Esophagus squamous epithelium (tissue), 4 donors: ENCODE measurements around the gene THBS3.

Experiments used
- POLR2A ChIP-seq, 4 donors: fragments of 450-650 bp; IDR thresholded peaks; one replicate each; pipeline ENCODE4 v1.6.1; 2017; ENCODE audit warnings: antibody characterized with exemption in 4 of 4, mild to moderate bottlenecking in 4 of 4, moderate library complexity in 3 of 4
- TF ChIP-seq, protein P1 (sequence below), 6 experiments: fragments of 450-650 bp in 4 of 6; fragments of 200-600 bp in 2 of 6; sonication (generic) in 2 of 6; IDR thresholded peaks; one replicate each; pipeline ENCODE4 v1.5.1; 2016 to 2019; ENCODE audit warnings: antibody characterized with exemption in 6 of 6, mild to moderate bottlenecking in 4 of 6, moderate library complexity in 4 of 6

DNA sequence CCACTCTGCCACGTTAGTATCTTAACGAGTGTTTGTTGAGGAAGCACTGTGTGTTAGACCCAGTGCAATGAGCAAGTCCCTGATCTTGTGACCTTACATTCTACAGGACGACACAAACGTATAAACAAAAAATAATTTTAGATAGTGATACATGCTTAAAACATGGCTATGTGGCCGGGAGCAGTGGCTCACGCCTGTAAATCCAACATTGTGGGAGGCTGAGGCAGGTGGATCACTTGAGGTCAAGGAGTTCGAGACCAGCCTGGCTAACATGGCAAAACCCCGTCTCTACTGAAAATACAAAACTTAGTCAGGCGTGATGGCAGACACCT lies 20.4 kb upstream of the THBS3 start:
- TF ChIP-seq, protein P1, sequence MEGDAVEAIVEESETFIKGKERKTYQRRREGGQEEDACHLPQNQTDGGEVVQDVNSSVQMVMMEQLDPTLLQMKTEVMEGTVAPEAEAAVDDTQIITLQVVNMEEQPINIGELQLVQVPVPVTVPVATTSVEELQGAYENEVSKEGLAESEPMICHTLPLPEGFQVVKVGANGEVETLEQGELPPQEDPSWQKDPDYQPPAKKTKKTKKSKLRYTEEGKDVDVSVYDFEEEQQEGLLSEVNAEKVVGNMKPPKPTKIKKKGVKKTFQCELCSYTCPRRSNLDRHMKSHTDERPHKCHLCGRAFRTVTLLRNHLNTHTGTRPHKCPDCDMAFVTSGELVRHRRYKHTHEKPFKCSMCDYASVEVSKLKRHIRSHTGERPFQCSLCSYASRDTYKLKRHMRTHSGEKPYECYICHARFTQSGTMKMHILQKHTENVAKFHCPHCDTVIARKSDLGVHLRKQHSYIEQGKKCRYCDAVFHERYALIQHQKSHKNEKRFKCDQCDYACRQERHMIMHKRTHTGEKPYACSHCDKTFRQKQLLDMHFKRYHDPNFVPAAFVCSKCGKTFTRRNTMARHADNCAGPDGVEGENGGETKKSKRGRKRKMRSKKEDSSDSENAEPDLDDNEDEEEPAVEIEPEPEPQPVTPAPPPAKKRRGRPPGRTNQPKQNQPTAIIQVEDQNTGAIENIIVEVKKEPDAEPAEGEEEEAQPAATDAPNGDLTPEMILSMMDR (IDR thresholded peaks at IDR 0.05): no peak
- TF ChIP-seq POLR2A (IDR thresholded peaks at IDR 0.05): no peak
